Measurements from ENCODE around the gene REEP6.
"Not testable (repeated sequence)": the region's sequence is repeated elsewhere in the genome, so short reads cannot be mapped to it uniquely, and the experiment has no call there.

The REEP6 gene

GRCh38 chr19:1505991-1506881 lies 15.3 kb downstream of the REEP6 start:
- no peak for DNase-seq (ENCODE audit: low read depth in 2 of 2)

- DNase-seq (ENCODE audit: low read depth in 2 of 2) = no peak
Measured at GRCh38 chr19:1507192-1507660, 16.2 kb downstream of the REEP6 start.

- peak; percentile 75 to 87 for DNase-seq (ENCODE audit: low read depth in 2 of 2)
Measured at GRCh38 chr19:1507763-1508506, 17.0 kb downstream of the REEP6 start.

- DNase-seq (ENCODE audit: low read depth in 2 of 2) = no peak
Measured at GRCh38 chr19:1508507-1508856, 17.5 kb downstream of the REEP6 start.

- DNase-seq (ENCODE audit: low read depth in 2 of 2) = no peak
Measured at GRCh38 chr19:1509602-1510441, 18.8 kb downstream of the REEP6 start.

- no peak for DNase-seq (ENCODE audit: low read depth in 2 of 2)
Measured at GRCh38 chr19:1510442-1510806, 19.4 kb downstream of the REEP6 start.

- no peak for DNase-seq (ENCODE audit: low read depth in 2 of 2)
Measured at GRCh38 chr19:1510807-1511206, 19.8 kb downstream of the REEP6 start.

GRCh38 chr19:1511318-1512317 lies 20.6 kb downstream of the REEP6 start:
- no peak for DNase-seq (ENCODE audit: low read depth in 2 of 2)

GRCh38 chr19:1512671-1513498 lies 21.9 kb downstream of the REEP6 start, which contains the start of gene ADAMTSL5:
ADAMTSL5 (minus strand) TSS chr19:1513019; CDS start chr19:1510943, 2,076 bp downstream.
- peak; percentile 61 to 73 for DNase-seq (ENCODE audit: low read depth in 2 of 2)

GRCh38 chr19:1513499-1514294 lies 22.7 kb downstream of the REEP6 start:
- peak; percentile 63 to 67 for DNase-seq (ENCODE audit: low read depth in 2 of 2)

- DNase-seq (ENCODE audit: low read depth in 2 of 2) = no peak
Measured at GRCh38 chr19:1514295-1514661, 23.3 kb downstream of the REEP6 start.

- no peak for DNase-seq (ENCODE audit: low read depth in 2 of 2)
Measured at GRCh38 chr19:1514986-1515721, 24.2 kb downstream of the REEP6 start.

- no peak for DNase-seq (ENCODE audit: low read depth in 2 of 2)
Measured at GRCh38 chr19:1516395-1516753, 25.4 kb downstream of the REEP6 start.

- DNase-seq (ENCODE audit: low read depth in 2 of 2) = no peak
Measured at GRCh38 chr19:1518471-1518870, 27.5 kb downstream of the REEP6 start.

GRCh38 chr19:1519802-1520201 lies 28.8 kb downstream of the REEP6 start:
- not testable (repeated sequence) for DNase-seq (ENCODE audit: low read depth in 2 of 2)

- DNase-seq (ENCODE audit: low read depth in 2 of 2) = no peak
Measured at GRCh38 chr19:1520203-1520780, 29.3 kb downstream of the REEP6 start.

- DNase-seq (ENCODE audit: low read depth in 2 of 2) = no peak
Measured at GRCh38 chr19:1521636-1522035, 30.7 kb downstream of the REEP6 start.

GRCh38 chr19:1522061-1522460 lies 31.1 kb downstream of the REEP6 start:
- no peak for DNase-seq (ENCODE audit: low read depth in 2 of 2)

All from stimulated activated CD8-positive, alpha-beta memory T cell treated with anti-CD3 and anti-CD28 coated beads, Interleukin-2, amount 100 ng/mL, for 48 hours (primary cell).